Left ventricle myocardium superior (tissue), 1 donor: ENCODE results near the gene ERCC3. TPM values are rescaled to one million over a fixed set of nuclear protein-coding genes. Genes with fewer than 3 reads are reported as not detected.

Source experiments
- ATAC-seq: fragments of 200-7000 bp; cut with Tn5 transposase; one replicate; pipeline ENCODE4 v1.9.1; 2020; ENCODE audit warnings: mild to moderate bottlenecking, moderate library complexity
- DNase-seq: peaks from one replicate; pipeline ENCODE4 v3.0.0-alpha.2; 2020
- intact Hi-C: fragments of 100-400 bp; cut with micrococcal nuclease; formaldehyde crosslinking; loops from one replicate; pipeline ENCODE4 v1.11.0; 2022
- long read RNA-seq: library from polyadenylated mRNA; unstranded; transcript quantifications from one replicate; pipeline ENCODE4 v2.0.0, GENCODE V29; 2021
- total RNA-seq: library from RNA; stranded (reverse); fragmentation: NEBNext Ultra II Directional; extraction: Animal tissue kit (Norgen Biotek cat#: 25700); gene quantifications from one replicate; pipeline ENCODE4 v1.2.1, GENCODE V29; 2021
- donor health status: DM: no; HTN: yes; CAD: no; lungs with severe emphysema.

Gene ERCC3
- 23.8 TPM for total RNA-seq
- long read RNA-seq, transcript ERCC3-201 (15 exons, 2,750 nt): major isoform, 32 of 41 reads
- long read RNA-seq, partial matches to known transcripts: 2 of 41 reads
- long read RNA-seq, other reads (novel, unspliced or antisense): 5 of 41 reads

- intact Hi-C loops: no loop called here
- DNase-seq (peak; percentile 93), ATAC-seq (peak; percentile 98)
These were observed at the start of gene ERCC3 for GRCh38 chr2:127293748-127294562. ERCC3 (minus strand) TSS chr2:127294144; CDS start chr2:127294081, 63 bp downstream.

- no peak for ATAC-seq
- DNase-seq: no peak
- intact Hi-C loops: no loop called here
These were observed 49.3 kb upstream of the ERCC3 start for GRCh38 chr2:127343277-127343676.

- ATAC-seq (no peak), DNase-seq (no peak)
- intact Hi-C loops: no loop called here
These were observed 48.2 kb upstream of the ERCC3 start for GRCh38 chr2:127342101-127342500.

- intact Hi-C loops: no loop called here
- ATAC-seq (no peak), DNase-seq (no peak)
These were observed 38.4 kb upstream of the ERCC3 start for GRCh38 chr2:127332335-127332734.

- intact Hi-C loops: no loop called here
- DNase-seq (no peak), ATAC-seq (no peak)
These were observed 36.8 kb upstream of the ERCC3 start for GRCh38 chr2:127330753-127331152.

- no peak for ATAC-seq
- intact Hi-C loops: no loop called here
These were observed 32.5 kb upstream of the ERCC3 start for GRCh38 chr2:127326289-127326945.

GRCh38 chr2:127324635-127325034, 30.7 kb upstream of the ERCC3 start:
- DNase-seq (no peak), ATAC-seq (no peak)
- intact Hi-C loops: loop anchor here (5.0 kb wide), 1 partner anchor 153 kb away; no protein-coding TSS in a partner anchor

More at GRCh38 chr2:127326289-127326945, 32.5 kb upstream of the ERCC3 start:
- no peak for DNase-seq

GRCh38 chr2:127321303-127321702, 27.4 kb upstream of the ERCC3 start:
- DNase-seq (no peak), ATAC-seq (no peak)
- intact Hi-C loops: loop anchor here (5.0 kb wide), 1 partner anchor 156 kb away; no protein-coding TSS in a partner anchor

GRCh38 chr2:127320586-127321275, 26.8 kb upstream of the ERCC3 start:
- ATAC-seq: no peak
- intact Hi-C loops: loop anchor here (5.0 kb wide), 1 partner anchor 157 kb away; no protein-coding TSS in a partner anchor
- DNase-seq: no peak

- no peak for DNase-seq
- intact Hi-C loops: loop anchor here (5.0 kb wide), 1 partner anchor 157 kb away; no protein-coding TSS in a partner anchor
- no peak for ATAC-seq
These were observed 26.1 kb upstream of the ERCC3 start for GRCh38 chr2:127320067-127320466.

GRCh38 chr2:127314193-127314988, 20.4 kb upstream of the ERCC3 start:
- no peak for DNase-seq
- intact Hi-C loops: no loop called here
- ATAC-seq: no peak

- no peak for ATAC-seq
- intact Hi-C loops: no loop called here
- DNase-seq: no peak
These were observed 19.5 kb upstream of the ERCC3 start for GRCh38 chr2:127313406-127313805.

GRCh38 chr2:127310980-127311379, 17.0 kb upstream of the ERCC3 start:
- DNase-seq (no peak), ATAC-seq (no peak)
- intact Hi-C loops: no loop called here

GRCh38 chr2:127309468-127309867, 15.5 kb upstream of the ERCC3 start:
- DNase-seq: no peak
- no peak for ATAC-seq
- intact Hi-C loops: no loop called here

- intact Hi-C loops: no loop called here
- DNase-seq: no peak
- no peak for ATAC-seq
These were observed 14.7 kb upstream of the ERCC3 start for GRCh38 chr2:127308586-127309138.

- intact Hi-C loops: no loop called here
- no peak for ATAC-seq
- DNase-seq: no peak
These were observed 12.1 kb upstream of the ERCC3 start for GRCh38 chr2:127305990-127306585.

GRCh38 chr2:127302168-127302567, 8.2 kb upstream of the ERCC3 start:
- ATAC-seq (no peak), DNase-seq (no peak)
- intact Hi-C loops: no loop called here

- ATAC-seq: peak; percentile 8
- DNase-seq: no peak
- intact Hi-C loops: no loop called here
These were observed 577 bp downstream of the ERCC3 start for GRCh38 chr2:127293386-127293747.
